Renal cortical epithelial cell (primary cell): ENCODE measurements around the gene CWC15. TPM values are rescaled to one million over a fixed set of nuclear protein-coding genes. Genes with fewer than 3 reads are reported as not detected.
"Not testable (repeated sequence)": the region's sequence is repeated elsewhere in the genome, so short reads cannot be mapped to it uniquely, and the experiment has no call there.

Experiments
- DNase-seq: peaks from one replicate; pipeline ENCODE4 v3.0.0-alpha.2; 2011; ENCODE audit warnings: low read depth
- total RNA-seq: library from RNA; depleted of rRNA; stranded (reverse); fragments of >200 nt; gene quantifications from 2 replicates; pipeline ENCODE4 v1.2.3, GENCODE V29; 2014

CWC15 gene
- total RNA-seq, 1 donor from 2014 or later: 51.3 TPM

- DNase-seq: no peak
Observed at GRCh38 chr11:94954753-94955152, 18.6 kb downstream of the CWC15 start.

GRCh38 chr11:94948070-94948617, 25.2 kb downstream of the CWC15 start:
- DNase-seq: peak; percentile 84

GRCh38 chr11:94946812-94947211, 26.5 kb downstream of the CWC15 start:
- DNase-seq: peak; percentile 16

- no peak for DNase-seq
Observed at GRCh38 chr11:94941131-94941530, 32.2 kb downstream of the CWC15 start.

- no peak for DNase-seq
Observed at GRCh38 chr11:94939346-94939745, 34.0 kb downstream of the CWC15 start.

- peak; percentile 31 for DNase-seq
Observed at GRCh38 chr11:94938095-94939055, 35.0 kb downstream of the CWC15 start.

- no peak for DNase-seq
Observed at GRCh38 chr11:94934846-94935245, 38.5 kb downstream of the CWC15 start.

- no peak for DNase-seq
Observed at GRCh38 chr11:94934362-94934761, 39.0 kb downstream of the CWC15 start.

GRCh38 chr11:94933223-94934130, 39.9 kb downstream of the CWC15 start:
- peak; percentile 47 for DNase-seq

- DNase-seq: no peak
Observed at GRCh38 chr11:94932503-94932902, 40.9 kb downstream of the CWC15 start.

GRCh38 chr11:94932072-94932471, 41.3 kb downstream of the CWC15 start:
- DNase-seq: not testable (repeated sequence)

- DNase-seq: no peak
Observed at GRCh38 chr11:94928117-94928990, 45.0 kb downstream of the CWC15 start.

GRCh38 chr11:94926698-94927237, 46.6 kb downstream of the CWC15 start:
- peak; percentile 80 for DNase-seq

GRCh38 chr11:94926271-94926625, 47.1 kb downstream of the CWC15 start:
- no peak for DNase-seq

GRCh38 chr11:94925422-94926270, 47.7 kb downstream of the CWC15 start:
- DNase-seq: peak; percentile 61

GRCh38 chr11:94924612-94925011, 48.7 kb downstream of the CWC15 start:
- no peak for DNase-seq

GRCh38 chr11:94924171-94924572, 49.2 kb downstream of the CWC15 start:
- DNase-seq: no peak

- no peak for DNase-seq
Observed at GRCh38 chr11:94923004-94923334, 50.4 kb downstream of the CWC15 start.

- no peak for DNase-seq
Observed at GRCh38 chr11:94922321-94923003, 50.9 kb downstream of the CWC15 start.

GRCh38 chr11:94920311-94920710, 53.0 kb downstream of the CWC15 start:
- no peak for DNase-seq
